Measurements from ENCODE around the gene ARV1.

The ARV1 gene

DNA sequence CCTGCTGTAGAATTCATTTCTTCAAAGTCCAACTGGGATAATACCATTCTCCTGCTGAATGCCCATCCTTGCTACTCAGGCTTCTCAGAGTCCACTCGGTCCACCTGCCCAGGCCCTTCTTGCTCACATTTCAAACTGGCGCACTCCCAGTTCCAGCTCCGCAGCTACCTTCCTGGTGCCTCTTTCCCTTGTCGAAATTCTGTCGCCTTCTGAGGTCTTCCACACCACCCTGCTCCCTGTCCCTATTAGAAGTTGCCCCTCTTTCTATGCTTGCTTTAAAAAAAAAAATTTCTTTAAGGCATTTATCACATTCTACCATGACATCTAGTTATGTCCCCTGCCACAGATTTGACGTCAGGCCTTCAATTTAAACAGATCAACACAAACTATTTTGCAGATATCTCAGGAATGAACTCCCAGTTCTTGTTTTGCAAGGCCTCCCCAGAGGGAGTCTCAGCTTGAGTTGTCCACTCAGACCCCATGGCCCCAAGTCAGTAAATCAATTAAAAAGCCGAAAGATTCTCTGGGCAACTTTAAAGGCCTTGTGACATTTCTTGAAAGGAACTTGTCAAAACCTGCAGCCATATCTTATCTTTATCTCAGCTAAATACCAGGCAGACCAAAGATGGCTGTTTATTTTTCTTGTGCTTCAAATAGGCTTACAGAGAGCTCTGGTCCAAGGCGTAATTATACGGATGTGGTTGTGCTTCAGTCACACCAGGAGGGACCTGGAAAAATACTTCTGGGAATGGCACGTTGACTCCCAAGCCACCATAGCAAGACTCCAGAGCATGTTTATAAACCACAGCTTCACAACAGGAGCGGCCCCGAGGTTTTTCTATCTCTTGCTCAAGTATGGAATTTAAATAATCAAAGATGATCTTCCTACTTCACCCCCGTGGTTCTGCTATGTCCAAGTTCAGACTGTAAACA is 59.0 kb downstream of the ARV1 start:
- TF ChIP-seq, protein P1, sequence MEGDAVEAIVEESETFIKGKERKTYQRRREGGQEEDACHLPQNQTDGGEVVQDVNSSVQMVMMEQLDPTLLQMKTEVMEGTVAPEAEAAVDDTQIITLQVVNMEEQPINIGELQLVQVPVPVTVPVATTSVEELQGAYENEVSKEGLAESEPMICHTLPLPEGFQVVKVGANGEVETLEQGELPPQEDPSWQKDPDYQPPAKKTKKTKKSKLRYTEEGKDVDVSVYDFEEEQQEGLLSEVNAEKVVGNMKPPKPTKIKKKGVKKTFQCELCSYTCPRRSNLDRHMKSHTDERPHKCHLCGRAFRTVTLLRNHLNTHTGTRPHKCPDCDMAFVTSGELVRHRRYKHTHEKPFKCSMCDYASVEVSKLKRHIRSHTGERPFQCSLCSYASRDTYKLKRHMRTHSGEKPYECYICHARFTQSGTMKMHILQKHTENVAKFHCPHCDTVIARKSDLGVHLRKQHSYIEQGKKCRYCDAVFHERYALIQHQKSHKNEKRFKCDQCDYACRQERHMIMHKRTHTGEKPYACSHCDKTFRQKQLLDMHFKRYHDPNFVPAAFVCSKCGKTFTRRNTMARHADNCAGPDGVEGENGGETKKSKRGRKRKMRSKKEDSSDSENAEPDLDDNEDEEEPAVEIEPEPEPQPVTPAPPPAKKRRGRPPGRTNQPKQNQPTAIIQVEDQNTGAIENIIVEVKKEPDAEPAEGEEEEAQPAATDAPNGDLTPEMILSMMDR (IDR thresholded peaks at IDR 0.05), result no peak
- no peak for TF ChIP-seq ZFX (IDR thresholded peaks at IDR 0.05; ENCODE audit: borderline replicate concordance)

DNA sequence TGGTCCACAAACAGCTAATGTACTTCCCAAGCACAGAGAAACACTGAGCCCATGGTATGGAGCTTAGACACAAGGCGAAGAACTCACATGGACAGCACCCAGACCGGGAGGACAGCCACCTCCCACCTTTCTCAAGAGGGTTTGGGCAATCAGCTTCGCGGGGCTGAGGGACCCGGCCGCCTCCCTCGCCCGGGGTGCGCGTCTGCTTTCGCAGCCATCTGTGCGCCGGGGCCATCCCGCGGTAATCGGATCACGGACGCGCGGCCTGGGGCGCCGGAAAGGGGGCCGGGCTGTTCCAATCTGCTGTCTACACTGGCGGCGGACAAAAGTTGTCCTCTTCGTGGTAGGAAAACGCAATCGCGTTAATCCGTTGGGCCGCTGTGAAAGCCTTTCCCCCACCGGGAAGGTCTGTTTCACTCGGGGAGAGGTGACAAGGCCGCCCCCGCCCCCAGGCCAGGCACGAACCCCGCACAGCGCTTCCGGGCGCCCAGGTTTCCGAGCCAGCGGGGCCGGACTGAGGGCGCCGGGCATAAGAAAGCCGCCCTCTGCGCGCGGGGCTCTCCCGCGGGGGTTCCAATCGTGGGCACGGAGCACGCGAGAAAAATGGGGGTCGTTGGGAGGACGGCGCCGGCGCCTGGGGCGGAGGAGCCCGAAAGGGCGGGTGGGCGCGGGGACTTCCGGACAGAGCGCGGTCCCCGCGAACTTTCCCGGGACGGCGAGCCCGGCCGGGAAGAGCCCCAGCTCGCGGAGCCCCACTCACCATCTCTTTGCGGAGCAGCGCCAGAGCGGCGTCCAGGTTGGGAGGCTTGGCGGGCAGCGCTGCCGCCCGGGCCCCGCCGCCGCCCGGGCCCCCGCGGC is 60.5 kb downstream of the ARV1 start:
- TF ChIP-seq, protein P1 (IDR thresholded peaks at IDR 0.05), result no peak
- TF ChIP-seq ZFX (IDR thresholded peaks at IDR 0.05; ENCODE audit: borderline replicate concordance), result no peak
- no peak overlapping the region for H3K27ac ChIP-seq

More for the DNA sequence above, 59.0 kb downstream of the ARV1 start:
- no peak overlapping the region for H3K27ac ChIP-seq

DNA sequence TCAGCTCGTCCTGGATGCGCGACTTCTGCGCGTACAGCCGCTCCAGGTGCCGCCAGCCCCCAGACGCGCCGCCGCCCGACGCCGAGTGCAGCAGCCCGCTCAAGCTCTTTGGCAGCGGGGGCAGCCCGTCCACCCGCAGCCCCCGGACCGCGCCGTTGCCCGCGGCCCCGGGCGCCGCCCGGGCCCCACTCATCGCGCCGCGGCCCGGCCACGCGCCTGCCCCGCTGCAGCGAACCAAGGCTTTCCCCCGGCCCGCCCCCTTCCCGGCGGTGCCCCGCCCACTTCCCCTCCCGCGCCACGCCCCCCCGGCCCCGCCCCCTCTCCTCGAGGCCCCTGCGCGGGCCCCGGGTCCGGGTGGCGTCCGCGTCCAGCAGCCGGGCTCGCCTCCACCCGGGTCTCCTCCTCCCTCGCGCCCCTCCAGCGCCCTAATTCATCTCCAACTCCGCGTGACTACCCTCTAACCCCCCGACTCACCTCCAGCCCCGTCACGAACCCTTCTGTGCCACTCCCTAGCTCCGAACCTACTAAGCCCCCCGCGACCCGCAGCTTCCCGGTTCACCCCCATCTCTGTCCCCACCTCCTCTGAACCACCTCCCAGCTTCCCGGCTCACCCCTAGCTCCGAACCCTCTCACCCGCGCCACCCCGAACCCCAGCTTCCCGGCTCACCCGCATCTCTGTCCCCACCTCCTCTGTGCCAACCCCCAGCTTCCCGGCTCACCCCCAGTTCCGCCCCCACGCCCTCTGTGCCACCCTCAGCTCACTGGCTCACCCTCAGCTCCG is 61.3 kb downstream of the ARV1 start, which contains the start of gene FAM89A:
FAM89A (minus strand) TSS at position 236 of the 781 bp plus-strand sequence; CDS start at position 193, 43 bp downstream.
- no peak within 1 kb of the TSS for H3K27ac ChIP-seq
- no peak for TF ChIP-seq ZFX (IDR thresholded peaks at IDR 0.05; ENCODE audit: borderline replicate concordance)
- TF ChIP-seq, protein P1 (IDR thresholded peaks at IDR 0.05), result no peak

DNA sequence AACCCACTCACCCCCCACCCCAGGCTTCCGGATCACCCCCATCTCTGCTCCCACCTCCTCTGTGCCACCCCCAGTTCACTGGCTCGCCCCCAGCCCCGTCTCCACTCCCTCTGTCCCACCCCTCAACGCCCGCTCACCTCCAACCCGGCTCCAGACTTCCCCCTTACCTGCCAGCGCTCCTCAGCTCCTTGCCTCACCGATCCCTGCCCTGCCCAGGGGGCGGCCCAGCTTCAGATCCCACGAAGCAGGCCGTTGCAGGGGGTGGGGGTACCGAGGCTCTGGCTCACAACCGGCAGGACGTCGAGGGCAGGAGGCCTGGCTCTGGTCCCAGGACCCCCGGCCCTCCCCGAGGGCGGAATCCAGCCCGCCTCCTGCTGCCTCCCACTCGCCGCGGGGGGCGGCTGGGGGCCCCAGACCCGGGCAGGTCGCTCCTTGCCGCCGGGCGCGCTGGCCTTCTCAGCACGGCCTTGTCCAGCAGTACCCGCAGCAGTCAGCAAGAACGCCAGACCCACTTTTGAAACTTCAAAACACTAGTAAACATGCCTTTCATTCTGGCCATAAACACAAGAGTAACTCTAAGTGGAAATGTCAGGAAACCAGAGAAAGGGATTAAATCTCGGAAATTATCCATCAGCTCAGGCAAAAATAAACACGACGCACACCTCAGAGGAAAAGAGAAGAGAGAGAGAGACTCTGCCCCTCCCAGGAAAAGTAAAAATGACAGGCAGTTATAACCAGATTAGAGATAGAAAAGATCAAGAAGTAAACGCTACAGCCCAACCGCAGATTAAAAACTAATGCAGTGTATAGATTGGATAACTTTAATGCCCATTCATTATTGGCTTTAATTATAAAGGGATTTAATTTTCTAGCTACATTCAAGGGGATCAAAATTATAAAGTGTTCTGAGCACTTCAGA is 62.2 kb downstream of the ARV1 start:
- no peak for TF ChIP-seq ZFX (IDR thresholded peaks at IDR 0.05; ENCODE audit: borderline replicate concordance)
- TF ChIP-seq, protein P1 (IDR thresholded peaks at IDR 0.05), result no peak
- H3K27ac ChIP-seq, result no peak overlapping the region

DNA sequence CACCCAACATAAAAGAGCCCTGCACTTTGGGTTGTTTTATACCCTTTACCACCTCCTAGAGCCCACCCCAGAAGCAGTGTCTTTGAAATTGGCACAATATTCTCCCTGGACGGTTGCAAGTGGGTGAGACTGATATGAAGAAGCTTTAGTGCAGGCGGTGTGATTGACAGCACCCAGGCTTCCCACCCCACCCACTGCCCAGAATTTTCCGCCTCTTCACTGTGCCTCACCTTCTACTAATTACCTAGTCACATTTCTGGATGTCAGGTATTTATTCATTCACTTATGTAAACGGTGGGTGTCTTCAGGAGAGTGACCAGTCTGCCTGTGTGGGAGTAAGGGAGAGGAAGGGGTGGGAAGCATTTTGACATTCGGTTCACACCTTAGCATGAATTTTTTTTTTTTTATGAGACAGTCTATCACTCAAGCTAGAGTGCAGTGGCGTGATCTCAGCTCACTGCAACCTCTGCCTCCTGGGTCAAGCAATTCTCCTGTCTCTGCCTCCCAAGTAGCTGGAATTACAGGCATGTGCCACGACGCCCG is 62.9 kb downstream of the ARV1 start:
- no peak for TF ChIP-seq ZFX (IDR thresholded peaks at IDR 0.05; ENCODE audit: borderline replicate concordance)
- TF ChIP-seq, protein P1 (IDR thresholded peaks at IDR 0.05), result no peak
- H3K27ac ChIP-seq, result no peak overlapping the region

DNA sequence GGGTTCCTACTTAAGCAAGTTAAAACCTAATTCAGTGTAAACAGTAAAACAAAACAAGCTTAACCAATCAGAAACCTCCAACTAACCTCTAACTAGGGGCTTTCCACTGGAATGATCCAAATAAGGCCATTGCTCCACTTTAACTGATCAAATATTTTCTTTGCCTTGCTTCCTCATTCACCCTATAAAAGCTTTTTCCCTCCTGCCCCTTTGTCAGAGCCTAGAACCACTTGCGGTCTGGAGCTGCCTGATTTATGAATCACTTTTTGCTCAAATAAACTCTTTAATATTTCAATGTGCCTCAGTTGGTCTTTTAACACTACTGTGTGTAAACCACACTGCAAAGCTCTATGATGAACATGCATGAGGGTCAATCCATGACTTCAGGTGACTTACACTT is 65.7 kb downstream of the ARV1 start:
- H3K27ac ChIP-seq, result no peak overlapping the region
- TF ChIP-seq, protein P1 (IDR thresholded peaks at IDR 0.05), result no peak
- no peak for TF ChIP-seq ZFX (IDR thresholded peaks at IDR 0.05; ENCODE audit: borderline replicate concordance)

Data from 22Rv1 (cell line).